Measurements from ENCODE around the gene RUVBL2.
"Not testable (repeated sequence)": the region's sequence is repeated elsewhere in the genome, so short reads cannot be mapped to it uniquely, and the experiment has no call there.

Gene RUVBL2

DNA sequence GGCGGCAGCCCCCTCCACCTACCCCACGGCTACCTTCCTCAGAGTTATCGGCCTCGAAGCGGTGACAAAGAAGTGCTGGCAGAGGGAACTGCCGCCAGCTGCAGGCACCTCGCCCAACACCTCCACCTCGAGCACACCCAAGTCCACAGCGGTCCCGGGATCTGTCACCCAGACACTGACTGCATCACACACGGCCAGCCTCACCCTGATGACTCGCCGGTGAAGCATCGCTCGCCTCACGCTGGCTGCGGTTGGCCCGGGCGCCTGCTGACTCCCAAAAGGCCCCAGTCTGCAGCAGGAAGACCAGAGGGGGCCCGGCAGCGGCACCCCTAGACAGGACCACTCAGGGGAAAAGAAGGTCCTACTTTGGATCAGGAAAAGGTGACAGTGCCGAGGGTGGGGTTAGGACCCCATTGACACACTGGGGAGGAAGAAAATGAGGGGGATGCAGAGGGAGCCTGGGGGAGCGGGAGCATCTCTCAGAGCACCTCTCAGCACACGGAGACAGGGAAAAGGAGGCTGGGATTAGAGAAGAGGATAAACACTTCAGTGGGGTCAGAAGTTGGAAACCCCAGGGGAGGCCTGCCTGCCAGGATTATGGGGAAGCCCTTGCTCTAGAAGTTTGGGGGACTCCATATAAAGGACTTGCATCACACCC, 56.8 kb downstream of the RUVBL2 start:
- DNase-seq, result peak; percentile 66

DNA sequence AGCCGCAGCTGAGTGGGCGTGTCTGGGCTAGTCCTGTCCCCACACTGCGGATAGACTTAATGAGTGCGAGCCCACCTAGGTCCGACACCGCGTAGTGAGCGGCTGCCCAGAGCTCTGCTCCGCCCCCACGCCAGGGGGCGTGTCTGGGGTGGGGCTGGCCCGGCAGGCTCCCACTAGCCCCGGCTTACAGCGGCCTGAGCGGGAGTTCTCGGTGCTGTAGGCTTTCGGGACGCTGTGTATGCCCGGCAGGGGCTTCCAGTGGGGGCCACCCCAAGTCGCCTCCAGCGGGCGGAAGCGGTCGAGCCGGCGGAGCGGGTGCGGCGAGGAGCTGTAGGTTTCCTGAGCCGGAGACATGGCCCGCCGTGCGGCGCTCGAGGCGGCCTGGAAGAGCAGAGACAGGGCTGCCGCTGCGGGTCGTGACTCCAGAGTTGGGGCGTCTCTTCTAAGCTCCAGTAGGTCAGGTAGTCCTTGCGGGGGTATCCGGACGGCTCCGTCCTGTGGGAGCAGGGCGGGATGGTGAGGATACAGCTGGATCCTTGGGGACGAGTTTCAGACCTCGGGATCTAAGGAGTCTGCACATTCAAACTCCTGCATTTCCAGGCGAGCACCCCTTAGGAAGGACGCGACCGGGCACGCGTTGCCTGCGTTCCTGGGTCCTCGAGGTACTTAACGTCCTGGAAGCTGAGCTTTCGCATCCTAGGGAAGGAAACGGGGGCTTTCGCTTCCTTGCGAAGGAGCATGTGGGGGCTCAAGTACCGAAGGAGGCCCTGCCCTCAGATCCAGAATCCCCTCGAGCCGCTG, 62.6 kb downstream of the RUVBL2 start:
- peak; percentile 45 for DNase-seq

DNA sequence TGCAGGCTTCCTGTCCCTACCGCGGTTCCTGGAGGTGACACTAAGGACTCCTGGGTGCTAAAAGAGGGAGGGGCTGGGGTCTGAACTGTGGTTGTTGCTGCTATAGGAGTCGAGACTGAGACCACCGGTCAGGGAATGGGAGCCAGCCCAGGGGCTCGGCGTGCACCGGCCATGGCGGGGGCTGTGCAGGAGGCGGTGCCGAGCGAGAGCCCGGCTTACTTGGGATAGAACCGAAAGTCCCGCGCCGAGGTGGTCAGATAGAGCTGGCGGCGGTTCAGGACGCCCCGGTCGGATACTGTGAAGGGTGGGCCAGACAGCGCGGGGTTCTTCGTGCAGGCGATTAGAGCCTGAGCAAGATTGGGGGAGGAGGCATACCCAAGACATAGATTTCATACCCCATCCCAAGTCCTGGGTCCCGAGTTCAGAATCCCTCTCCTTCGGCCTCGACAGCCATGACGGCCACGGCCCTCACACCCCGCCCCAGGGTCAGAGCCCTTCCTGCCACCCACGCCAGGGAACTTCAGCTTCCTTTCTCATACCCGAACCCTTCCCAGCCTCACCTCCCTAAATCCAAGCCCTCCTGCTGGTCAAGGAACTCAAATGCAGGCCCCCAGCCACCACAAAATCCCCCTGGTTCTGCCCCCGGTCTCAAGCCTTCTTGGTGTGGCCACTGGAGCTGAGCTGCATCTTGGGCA, 63.4 kb downstream of the RUVBL2 start:
- not testable (repeated sequence) for DNase-seq

DNA sequence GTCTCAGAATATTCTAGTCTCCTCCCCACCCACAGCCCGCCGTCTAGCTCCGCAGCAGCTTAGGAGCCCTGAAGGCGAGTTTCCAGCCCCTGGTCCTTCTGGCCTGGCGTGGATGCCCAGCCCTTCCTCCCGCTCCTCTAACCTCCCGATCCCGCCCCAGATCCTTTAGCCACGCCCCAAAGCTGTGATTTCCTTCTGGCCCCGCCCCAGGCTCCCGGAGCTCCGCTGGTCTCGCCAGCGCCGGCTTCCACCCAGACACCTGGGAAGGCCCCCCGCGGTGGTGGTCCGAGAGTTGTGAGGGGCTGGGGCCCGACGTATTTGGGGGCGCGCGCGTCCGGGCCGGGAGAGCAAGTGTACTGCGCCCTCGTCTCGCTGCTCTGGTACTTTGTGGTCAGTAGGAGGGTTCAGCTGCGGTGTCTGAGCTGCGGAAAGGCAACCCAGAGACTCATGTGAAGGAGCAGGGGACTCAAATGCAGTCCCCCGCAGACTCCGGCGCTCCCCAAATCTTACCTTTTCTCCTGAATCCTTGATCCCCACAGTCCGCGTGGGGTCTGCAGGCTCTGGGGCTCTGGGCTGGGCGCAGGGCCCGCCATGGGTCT, 64.0 kb downstream of the RUVBL2 start, which contains the start of gene CGB7:
Gene CGB7 (minus strand): TSS at position 114 of the 599 bp plus-strand sequence. CDS start 2,374 bp downstream, outside the sequence.
- DNase-seq, result peak; percentile 63

DNA sequence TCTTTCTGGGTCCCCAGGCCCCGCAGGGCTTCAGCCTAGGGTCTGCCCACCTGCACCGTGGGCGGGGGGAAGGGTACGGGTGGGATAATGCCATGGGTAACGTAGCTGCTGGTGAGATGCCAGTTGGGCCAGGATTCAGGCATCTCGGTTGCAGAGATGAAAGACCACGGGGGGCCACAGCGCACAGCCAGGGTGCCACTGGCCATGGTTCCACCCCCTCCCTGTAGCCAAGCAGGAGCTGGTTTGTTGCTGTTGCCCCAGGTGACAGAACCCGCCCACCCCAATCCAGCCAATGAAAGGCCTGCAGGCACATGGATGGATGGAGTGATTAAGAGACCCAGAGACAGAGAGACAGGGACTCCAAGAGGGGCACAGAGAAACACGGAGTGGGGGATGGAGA, 64.9 kb downstream of the RUVBL2 start:
- peak; percentile 51 for DNase-seq

DNA sequence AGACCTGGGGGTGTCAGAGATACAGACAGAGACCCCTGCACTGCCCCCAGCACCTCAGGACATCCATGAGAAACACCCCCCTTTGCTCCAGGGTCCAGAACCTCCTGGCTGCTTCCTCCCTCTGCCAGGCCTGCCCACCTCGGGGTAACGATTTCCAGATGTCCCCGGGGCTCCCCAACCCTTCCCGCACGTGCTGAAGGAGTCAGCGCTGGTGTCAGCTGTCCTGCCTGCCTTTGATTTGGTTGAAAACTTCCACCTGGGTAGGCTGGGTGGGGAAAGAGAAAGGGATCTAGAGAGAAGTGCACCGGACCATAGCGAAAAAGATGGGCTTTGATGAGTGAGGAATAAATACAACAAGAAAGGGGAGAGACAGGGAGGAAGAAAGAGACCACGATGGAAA, 65.4 kb downstream of the RUVBL2 start:
- no peak for DNase-seq

DNA sequence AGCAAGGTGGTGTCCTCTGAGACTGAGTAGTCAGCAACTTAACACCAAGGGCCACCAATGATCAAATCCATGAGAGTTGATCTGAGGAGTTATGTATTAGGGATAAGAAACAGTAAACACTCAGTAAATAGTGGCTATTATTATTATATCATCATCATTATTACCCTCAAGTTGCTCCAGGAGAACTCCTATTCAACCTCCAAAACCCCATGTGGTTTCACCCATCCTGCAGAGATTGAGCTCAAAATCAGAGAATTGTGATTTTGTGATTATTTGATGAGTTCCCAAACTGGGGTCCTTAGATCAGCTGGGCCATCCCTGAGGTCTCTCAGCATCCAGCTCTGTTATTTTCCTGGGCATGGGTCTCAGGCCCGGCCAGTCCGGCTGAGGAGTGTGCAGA, 67.3 kb downstream of the RUVBL2 start:
- DNase-seq, result no peak

DNA sequence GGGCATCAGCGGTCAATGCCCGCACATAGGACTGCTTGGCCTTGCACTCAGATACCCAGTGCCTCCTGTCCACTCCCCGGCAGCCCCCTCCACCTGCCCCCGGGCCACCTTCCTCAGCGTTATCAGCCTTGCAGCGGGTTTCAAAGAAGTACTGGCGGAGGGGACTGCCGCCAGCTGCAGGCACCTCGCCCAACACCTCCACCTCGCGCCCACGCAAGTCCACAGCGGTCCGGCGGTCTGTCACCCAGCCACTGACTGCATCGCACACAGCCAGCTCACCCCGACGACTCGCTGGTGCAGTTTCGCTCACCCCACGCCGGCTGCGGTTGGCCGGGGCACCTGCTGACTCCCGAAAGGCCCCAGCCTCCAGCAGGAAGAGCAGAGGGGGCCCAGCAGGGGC, 67.8 kb downstream of the RUVBL2 start:
- no peak for DNase-seq

DNA sequence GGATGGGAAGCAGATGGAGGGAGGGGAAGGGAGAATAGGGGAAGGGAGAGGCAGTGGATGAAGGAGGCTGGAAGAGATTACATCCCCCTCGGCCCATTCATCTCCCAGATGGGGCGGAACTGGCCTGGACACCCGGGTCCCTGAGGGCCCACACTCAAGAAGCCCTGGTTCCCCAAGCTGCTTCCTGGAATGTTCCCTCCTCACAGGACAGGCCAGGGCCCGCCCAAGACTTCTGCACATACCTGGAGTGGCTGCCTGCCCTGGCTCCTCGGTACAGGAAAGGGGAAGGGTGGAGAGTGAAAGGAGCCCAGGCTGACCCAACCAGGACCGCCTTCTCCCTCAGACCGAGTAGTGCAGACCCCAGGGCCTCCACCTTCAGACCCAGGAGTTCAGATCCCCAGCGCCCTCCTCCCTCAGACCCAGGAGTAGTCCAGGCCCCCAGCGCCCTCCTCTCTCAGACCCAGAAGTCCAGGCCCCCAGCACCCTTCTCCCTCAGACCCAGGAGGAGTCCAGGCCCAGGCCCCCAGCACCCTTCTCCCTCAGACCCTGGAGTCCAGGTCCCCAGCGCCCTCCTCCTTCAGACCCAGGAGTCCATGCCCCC, 70.4 kb downstream of the RUVBL2 start:
- DNase-seq, result no peak

DNA sequence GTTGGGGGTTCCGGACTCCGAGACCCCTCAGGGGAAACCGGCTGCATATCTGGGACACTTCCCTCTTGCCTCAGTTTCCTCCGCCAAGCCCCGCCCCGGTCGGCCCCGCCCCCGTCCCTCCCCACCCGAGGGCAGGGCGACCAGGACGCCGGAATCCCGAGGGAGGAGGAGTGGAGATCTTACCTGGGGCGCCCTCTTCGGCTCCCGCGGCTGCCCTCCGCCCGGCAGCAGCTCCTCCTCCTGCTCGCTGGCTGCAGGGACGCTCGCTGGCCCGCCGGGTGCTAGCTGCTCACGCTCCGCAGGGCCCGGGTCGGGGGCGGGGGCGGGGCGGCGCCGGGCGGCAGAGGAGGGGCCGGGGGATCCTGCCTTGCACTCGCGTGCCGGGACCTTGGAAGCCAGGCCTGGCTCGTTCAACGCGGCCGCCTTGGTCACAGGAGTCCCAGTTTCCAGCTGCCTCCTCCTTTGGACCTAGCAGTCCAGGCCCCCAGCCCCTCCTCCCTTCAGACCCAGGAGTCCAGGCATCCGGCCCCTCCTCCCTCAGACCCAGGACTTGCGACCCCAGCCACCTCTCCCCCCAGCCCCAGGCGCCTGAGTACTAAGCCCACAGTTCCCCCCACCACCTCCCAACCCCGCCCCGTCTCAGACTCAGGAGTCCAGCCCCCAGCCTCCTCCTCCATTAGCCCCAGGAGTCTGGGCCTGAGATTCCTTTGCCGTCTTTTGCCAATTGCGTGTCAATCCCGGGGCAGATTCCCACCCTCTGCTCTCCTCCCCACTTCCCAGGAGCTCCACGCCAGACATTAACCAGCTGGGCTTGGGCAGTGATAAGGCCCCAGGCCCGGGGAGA, 71.3 kb downstream of the RUVBL2 start, which contains the start of gene NTF4:
Gene NTF4 (minus strand): TSS at position 51 of the 844 bp plus-strand sequence. CDS start 2,821 bp downstream, outside the sequence.
- peak; percentile 33 for DNase-seq
